ENCODE measurements around the gene EPS8L2.

- no peak for TF ChIP-seq CTCF (IDR thresholded peaks at IDR 0.05)
- TF ChIP-seq POLR2A (IDR thresholded peaks at IDR 0.05; ENCODE audit: low read depth) = no peak
Observed at GRCh38 chr11:763073-763463, 57.0 kb downstream of the EPS8L2 start.
